Measurements from ENCODE around the gene EPHB6. TPM values are rescaled to one million over a fixed set of nuclear protein-coding genes. Genes with fewer than 3 reads are reported as not detected.

The EPHB6 gene
- total and polyA plus RNA-seq, 8 donors, result 23.8 to 165 (median 28.8) TPM

- no peak for FAIRE-seq
- ATAC-seq, result no peak
- Histone ChIP-seq H3K9me3 (no peaks in the 10 kb centered on the region), H3K4me1 (no peaks in the 10 kb centered on the region), H3K27me3 (no peaks in the 10 kb centered on the region), H3K4me3 (peak overlapping the region; percentile 3 to 46 (median 32)), H3K27ac (peak overlapping the region in 2 of 4 donors; percentile 8 to 73), H3K36me3 (no peaks in the 10 kb centered on the region)
- DNase-seq, result peak in 2 of 6 donors; percentile 4 to 9
- WGBS, 2 donors, result 52 to 54% methylated on average over 10 of the region's 10 CpGs
- intact Hi-C loops (cut with DNase I), result no loop called here
- TF ChIP-seq, protein P1, sequence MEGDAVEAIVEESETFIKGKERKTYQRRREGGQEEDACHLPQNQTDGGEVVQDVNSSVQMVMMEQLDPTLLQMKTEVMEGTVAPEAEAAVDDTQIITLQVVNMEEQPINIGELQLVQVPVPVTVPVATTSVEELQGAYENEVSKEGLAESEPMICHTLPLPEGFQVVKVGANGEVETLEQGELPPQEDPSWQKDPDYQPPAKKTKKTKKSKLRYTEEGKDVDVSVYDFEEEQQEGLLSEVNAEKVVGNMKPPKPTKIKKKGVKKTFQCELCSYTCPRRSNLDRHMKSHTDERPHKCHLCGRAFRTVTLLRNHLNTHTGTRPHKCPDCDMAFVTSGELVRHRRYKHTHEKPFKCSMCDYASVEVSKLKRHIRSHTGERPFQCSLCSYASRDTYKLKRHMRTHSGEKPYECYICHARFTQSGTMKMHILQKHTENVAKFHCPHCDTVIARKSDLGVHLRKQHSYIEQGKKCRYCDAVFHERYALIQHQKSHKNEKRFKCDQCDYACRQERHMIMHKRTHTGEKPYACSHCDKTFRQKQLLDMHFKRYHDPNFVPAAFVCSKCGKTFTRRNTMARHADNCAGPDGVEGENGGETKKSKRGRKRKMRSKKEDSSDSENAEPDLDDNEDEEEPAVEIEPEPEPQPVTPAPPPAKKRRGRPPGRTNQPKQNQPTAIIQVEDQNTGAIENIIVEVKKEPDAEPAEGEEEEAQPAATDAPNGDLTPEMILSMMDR (IDR thresholded peaks at IDR 0.05), result no peak
These were observed 28.3 kb downstream of the EPHB6 start for GRCh38 chr7:142883145-142883544.

DNA sequence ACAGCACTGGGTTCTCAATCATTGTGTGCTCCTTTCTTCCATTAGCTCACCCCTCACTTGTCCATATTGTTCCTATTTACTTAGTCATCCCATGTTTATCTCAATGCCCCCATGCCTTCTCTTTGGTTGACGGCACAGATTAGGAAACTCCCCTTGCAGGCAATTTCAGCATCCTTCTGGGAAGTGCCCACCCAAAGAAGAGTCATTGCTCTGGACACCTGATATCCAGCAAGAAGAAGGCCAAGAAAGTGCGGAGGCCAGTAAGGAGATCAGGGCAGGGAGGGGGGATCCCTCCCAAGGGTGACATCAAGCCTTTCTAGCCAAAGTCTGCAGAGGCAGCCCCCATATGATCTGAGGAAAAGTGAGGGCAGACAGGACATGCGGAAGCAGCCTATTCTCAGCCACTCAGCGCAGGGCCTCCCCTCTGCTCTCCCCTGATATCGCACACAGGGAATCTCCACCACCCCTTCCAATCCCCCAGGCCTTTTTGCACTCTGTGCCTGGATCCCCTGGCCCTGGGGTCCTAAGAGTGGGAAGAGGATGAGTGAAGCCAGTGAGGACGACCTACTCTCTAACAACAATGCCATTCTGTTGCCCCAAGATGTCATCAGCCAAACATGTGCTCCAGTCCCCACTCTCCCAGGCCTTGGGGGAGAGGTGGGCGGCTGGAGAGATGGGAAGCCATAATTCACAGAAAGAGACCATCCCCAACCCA lies 28.9 kb downstream of the EPHB6 start:
- WGBS, 2 donors, result 66 to 67% methylated on average over 7 of the region's 7 CpGs
- no peak for ATAC-seq
- Histone ChIP-seq H3K27me3 (no peaks in the 10 kb centered on the region), H3K36me3 (no peaks in the 10 kb centered on the region), H3K27ac (peak overlapping the region in 3 of 4 donors; percentile 8 to 73 (median 68)), H3K4me1 (no peaks in the 10 kb centered on the region), H3K9me3 (no peaks in the 10 kb centered on the region), H3K4me3 (peak overlapping the region; percentile 21 to 46 (median 32))
- DNase-seq, result peak in 2 of 6 donors; percentile 8 to 30
- TF ChIP-seq, protein P1 (IDR thresholded peaks at IDR 0.05), result no peak
- intact Hi-C loops (cut with DNase I), result no loop called here
- no peak for FAIRE-seq

GRCh38 chr7:142884286-142884640 lies 29.4 kb downstream of the EPHB6 start:
- TF ChIP-seq, protein P1 (IDR thresholded peaks at IDR 0.05), result no peak
- WGBS, 2 donors, result 61 to 66% methylated on average over 4 of the region's 4 CpGs
- Histone ChIP-seq H3K9me3 (no peaks in the 10 kb centered on the region), H3K4me3 (peak overlapping the region; percentile 21 to 46 (median 32)), H3K27me3 (no peaks in the 10 kb centered on the region), H3K4me1 (no peaks in the 10 kb centered on the region), H3K36me3 (no peaks in the 10 kb centered on the region), H3K27ac (peak overlapping the region in 3 of 4 donors; percentile 58 to 73 (median 68))
- intact Hi-C loops (cut with DNase I), result no loop called here
- ATAC-seq (no peak), DNase-seq (peak in 2 of 6 donors; percentile 5 to 39), FAIRE-seq (no peak)

GRCh38 chr7:142885311-142886230 lies 30.7 kb downstream of the EPHB6 start, which contains the start of gene TRPV6:
TSS of gene TRPV6 (minus strand) at chr7:142885745.
- intact Hi-C loops (cut with DNase I), result no loop called here
- Histone ChIP-seq H3K36me3 (no peaks in the 10 kb centered on the region), H3K9me3 (no peaks in the 10 kb centered on the region), H3K27me3 (no peaks in the 10 kb centered on the region), H3K27ac (peak within 1 kb of the TSS; percentile 36 to 73 (median 63)), H3K4me3 (peak within 1 kb of the TSS; percentile 21 to 46 (median 32)), H3K4me1 (no peaks in the 10 kb centered on the region)
- 31 to 32% methylated on average over 16 of the region's 16 CpGs for WGBS, 2 donors
- no peak for FAIRE-seq
- TF ChIP-seq, protein P1 (IDR thresholded peaks at IDR 0.05), result no peak
- peak; percentile 86 to 90 (median 89) for ATAC-seq
- DNase-seq, result peak; percentile 68 to 89 (median 83)

Measured in pancreas (tissue), 10 donors.